HG02885 (cell line): ENCODE results near the gene THSD4.
"Not testable (repeated sequence)": the region's sequence is repeated elsewhere in the genome, so short reads cannot be mapped to it uniquely, and the experiment has no call there.

Experiments used
- ATAC-seq: cut with Tn5 transposase; IDR thresholded peaks from one replicate; pipeline ENCODE4 v1.9.1; 2021; ENCODE audit warnings: mild to moderate bottlenecking; ENCODE audit not compliant: unreplicated experiment, poor library complexity

The THSD4 gene

GRCh38 chr15:71390096-71390495 is 274.8 kb downstream of the THSD4 start:
- ATAC-seq: no peak

- ATAC-seq: no peak
These were observed 276.3 kb downstream of the THSD4 start for GRCh38 chr15:71391421-71392088.

- no peak for ATAC-seq
These were observed 277.6 kb downstream of the THSD4 start for GRCh38 chr15:71392861-71393283.

GRCh38 chr15:71393383-71393782 is 278.1 kb downstream of the THSD4 start:
- no peak for ATAC-seq

GRCh38 chr15:71396536-71397125 is 281.4 kb downstream of the THSD4 start:
- no peak for ATAC-seq

- no peak for ATAC-seq
These were observed 282.1 kb downstream of the THSD4 start for GRCh38 chr15:71397377-71397776.

- ATAC-seq: no peak
These were observed 285.0 kb downstream of the THSD4 start for GRCh38 chr15:71400294-71400693.

- ATAC-seq: not testable (repeated sequence)
These were observed 286.5 kb downstream of the THSD4 start for GRCh38 chr15:71401728-71402127.

GRCh38 chr15:71409541-71409940 is 294.3 kb downstream of the THSD4 start:
- no peak for ATAC-seq

GRCh38 chr15:71410347-71410746 is 295.1 kb downstream of the THSD4 start:
- ATAC-seq: no peak

- no peak for ATAC-seq
These were observed 296.5 kb downstream of the THSD4 start for GRCh38 chr15:71411538-71412482.

GRCh38 chr15:71413419-71413818 is 298.1 kb downstream of the THSD4 start:
- no peak for ATAC-seq

- no peak for ATAC-seq
These were observed 299.6 kb downstream of the THSD4 start for GRCh38 chr15:71414853-71415252.

GRCh38 chr15:71422530-71423259 is 307.4 kb downstream of the THSD4 start:
- no peak for ATAC-seq

GRCh38 chr15:71424765-71425164 is 309.5 kb downstream of the THSD4 start:
- ATAC-seq: no peak

GRCh38 chr15:71425388-71425787 is 310.1 kb downstream of the THSD4 start:
- no peak for ATAC-seq

GRCh38 chr15:71426792-71427191 is 311.5 kb downstream of the THSD4 start:
- ATAC-seq: no peak

- no peak for ATAC-seq
These were observed 315.5 kb downstream of the THSD4 start for GRCh38 chr15:71430782-71431181.

GRCh38 chr15:71431343-71432336 is 316.4 kb downstream of the THSD4 start:
- ATAC-seq: no peak
